PC-9 (cell line): ENCODE data around the gene CACNA1H. TPM values are rescaled to one million over a fixed set of nuclear protein-coding genes. Genes with fewer than 3 reads are reported as not detected.

Experiments used
- BruUV-seq: library from RNA; stranded (reverse); fragments of 400-500 nt; replicated peaks from 2 replicates; lab custom pipeline; 2021; lab: Mats Ljungman, UMichigan
- CTCF ChIA-PET: fragments of 300-600 bp; sonication (Branson Sonifier 250); formaldehyde crosslinking; loops from one replicate; lab custom pipeline; 2022; ENCODE audit warnings: antibody characterized with exemption; lab: Charles Lee
- POLR2A ChIA-PET: fragments of 300-600 bp; sonication (Branson Sonifier 250); formaldehyde crosslinking; loops from one replicate; lab custom pipeline; 2022; ENCODE audit warnings: antibody characterized with exemption; ENCODE audit not compliant: unreplicated experiment; lab: Charles Lee
- DNase-seq, 2 experiments: peaks; one replicate each; pipeline versions ENCODE4 v3.0.0 to v3.0.0-alpha.2; 2015 to 2022; ENCODE audit warnings: mixed read lengths in 1 of 2
- H2AFZ ChIP-seq: fragments of 200-600 bp; sonication (generic); 2 replicates; pipeline ENCODE4 v1.8.1; 2017; ENCODE audit warnings: antibody characterized with exemption
- H3F3A ChIP-seq: fragments of 200-600 bp; sonication (generic); 2 replicates; pipeline ENCODE4 v1.8.1; 2017; ENCODE audit warnings: antibody characterized with exemption, mild to moderate bottlenecking, low read depth; ENCODE audit not compliant: insufficient read depth
- H3K27ac ChIP-seq: fragments of 200-600 bp; sonication (generic); 2 replicates; pipeline ENCODE4 v1.6.1; 2016; ENCODE audit warnings: mixed run types
- H3K27me3 ChIP-seq: fragments of 200-600 bp; sonication (generic); 2 replicates; pipeline ENCODE4 v1.6.1; 2016; ENCODE audit warnings: low read depth, mixed run types; ENCODE audit not compliant: insufficient read depth
- H3K36me3 ChIP-seq: fragments of 200-600 bp; sonication (generic); 2 replicates; pipeline ENCODE4 v1.6.1; 2016; ENCODE audit warnings: low read depth, mixed run types
- H3K4me1 ChIP-seq: fragments of 200-600 bp; sonication (generic); replicated peaks from 2 replicates; pipeline ENCODE4 v1.6.1; 2016; ENCODE audit warnings: mixed run types; ENCODE audit not compliant: insufficient read depth
- H3K4me2 ChIP-seq: fragments of 200-600 bp; sonication (generic); 2 replicates; pipeline ENCODE4 v1.6.1; 2017; ENCODE audit warnings: mixed run types
- H3K4me3 ChIP-seq: fragments of 200-600 bp; sonication (generic); 2 replicates; pipeline ENCODE4 v1.6.1; 2016; ENCODE audit warnings: mixed run types
- H3K79me2 ChIP-seq: fragments of 200-600 bp; sonication (generic); 2 replicates; pipeline ENCODE4 v1.6.1; 2017; ENCODE audit warnings: low read depth, mixed run types
- H3K9me2 ChIP-seq: fragments of 200-600 bp; sonication (generic); 2 replicates; pipeline ENCODE4 v1.8.1; 2017; ENCODE audit warnings: mild to moderate bottlenecking; ENCODE audit not compliant: insufficient read depth
- H3K9me3 ChIP-seq: fragments of 200-600 bp; sonication (generic); 2 replicates; pipeline ENCODE4 v1.8.1; 2016; ENCODE audit warnings: low read depth; ENCODE audit not compliant: insufficient read depth
- H4K20me1 ChIP-seq: fragments of 200-600 bp; sonication (generic); 2 replicates; pipeline ENCODE4 v1.8.1; 2017; ENCODE audit not compliant: insufficient read depth
- EZH2 ChIP-seq: fragments of 200-600 bp; sonication (generic); IDR thresholded peaks from 2 replicates; pipeline ENCODE4 v1.8.0; 2017; ENCODE audit warnings: antibody characterized with exemption, low read depth
- intact Hi-C: fragments of 100-400 bp; cut with micrococcal nuclease; formaldehyde crosslinking; loops from one replicate; pipeline ENCODE4 v1.10.0; 2022; ENCODE audit not compliant: unreplicated experiment
- total RNA-seq: library from RNA; stranded (reverse); gene quantifications from 2 replicates; pipeline ENCODE4 v1.2.3, GENCODE V29; 2021
- TF ChIP-seq, protein P1 (sequence below): fragments of 200-600 bp; sonication (generic); conservative IDR thresholded peaks from 2 replicates; pipeline ENCODE4 v1.6.1; 2017; ENCODE audit warnings: mixed run types, antibody characterized with exemption, mild to moderate bottlenecking, moderate library complexity

The CACNA1H gene
- total RNA-seq, 1 experiment from 2014 or later = not detected

DNA sequence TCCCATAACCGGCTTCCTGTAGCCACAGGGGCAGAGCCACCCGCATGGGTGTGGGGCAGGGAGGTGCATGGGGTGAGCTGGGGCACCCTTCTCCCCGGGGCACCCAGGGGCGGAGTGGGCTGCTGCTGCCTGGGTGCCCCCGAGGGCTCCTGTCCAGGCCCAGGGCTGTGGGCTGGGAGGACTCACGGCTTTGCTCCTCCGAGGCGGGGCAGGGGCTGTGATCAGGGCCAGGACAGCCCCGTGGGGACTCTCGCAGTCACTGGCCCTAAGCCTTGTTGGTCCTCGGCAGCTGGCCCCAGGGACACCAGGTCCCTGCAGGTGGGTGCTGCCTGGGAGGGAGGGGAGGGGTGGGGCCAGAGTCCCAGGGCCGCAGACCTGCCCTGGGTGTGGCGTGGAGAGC lies 19.7 kb downstream of the CACNA1H start:
- POLR2A ChIA-PET = no interaction called here
- TF ChIP-seq EZH2 = no peak
- TF ChIP-seq, protein P1, sequence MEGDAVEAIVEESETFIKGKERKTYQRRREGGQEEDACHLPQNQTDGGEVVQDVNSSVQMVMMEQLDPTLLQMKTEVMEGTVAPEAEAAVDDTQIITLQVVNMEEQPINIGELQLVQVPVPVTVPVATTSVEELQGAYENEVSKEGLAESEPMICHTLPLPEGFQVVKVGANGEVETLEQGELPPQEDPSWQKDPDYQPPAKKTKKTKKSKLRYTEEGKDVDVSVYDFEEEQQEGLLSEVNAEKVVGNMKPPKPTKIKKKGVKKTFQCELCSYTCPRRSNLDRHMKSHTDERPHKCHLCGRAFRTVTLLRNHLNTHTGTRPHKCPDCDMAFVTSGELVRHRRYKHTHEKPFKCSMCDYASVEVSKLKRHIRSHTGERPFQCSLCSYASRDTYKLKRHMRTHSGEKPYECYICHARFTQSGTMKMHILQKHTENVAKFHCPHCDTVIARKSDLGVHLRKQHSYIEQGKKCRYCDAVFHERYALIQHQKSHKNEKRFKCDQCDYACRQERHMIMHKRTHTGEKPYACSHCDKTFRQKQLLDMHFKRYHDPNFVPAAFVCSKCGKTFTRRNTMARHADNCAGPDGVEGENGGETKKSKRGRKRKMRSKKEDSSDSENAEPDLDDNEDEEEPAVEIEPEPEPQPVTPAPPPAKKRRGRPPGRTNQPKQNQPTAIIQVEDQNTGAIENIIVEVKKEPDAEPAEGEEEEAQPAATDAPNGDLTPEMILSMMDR = no peak
- intact Hi-C loops = no loop called here

DNA sequence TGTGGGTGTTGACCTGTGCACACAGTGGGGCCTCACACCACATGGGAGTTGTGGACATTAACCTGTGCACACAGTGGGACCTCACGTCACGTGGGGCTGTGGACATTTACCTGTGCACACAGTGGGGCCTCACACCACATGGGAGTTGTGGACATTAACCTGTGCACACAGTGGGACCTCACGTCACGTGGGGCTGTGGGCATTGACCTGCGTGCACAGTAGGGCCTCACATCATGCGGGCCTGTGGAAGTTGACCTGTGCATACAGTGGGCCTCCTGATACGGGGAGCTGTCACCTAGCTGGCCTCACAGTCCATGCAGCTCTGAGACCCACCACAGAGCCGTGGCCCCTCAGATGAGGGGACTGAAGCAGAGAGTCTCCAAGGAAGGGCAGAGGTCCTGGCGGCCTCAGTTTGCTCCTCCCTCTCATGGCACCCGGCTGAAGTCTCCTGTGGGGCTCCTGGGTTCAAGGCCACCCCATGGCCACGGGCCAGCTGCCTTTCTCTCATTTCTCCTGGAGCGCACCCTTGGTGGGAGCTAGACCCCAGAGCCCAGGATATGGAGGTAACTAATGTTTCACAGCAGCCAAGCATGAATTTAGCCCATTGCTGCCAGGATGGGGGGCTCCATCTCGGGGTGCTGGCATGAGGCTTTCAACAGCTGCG lies 21.0 kb downstream of the CACNA1H start:
- TF ChIP-seq, protein P1 = no peak
- no peak for TF ChIP-seq EZH2
- ChIA-PET POLR2A (interaction anchor here (0.6 kb wide), 1 partner anchor 219 kb away, joined by 3 read pairs; no protein-coding TSS in a partner anchor), CTCF (interaction anchor here (0.6 kb wide), 1 partner anchor 67 kb away, joined by 3 read pairs; no protein-coding TSS in a partner anchor)
- Histone ChIP-seq H3K27ac (no peak overlapping the region), H3K4me2 (no peak overlapping the region), H3K9me2 (no peaks in the 10 kb centered on the region), H3K4me1 (no peaks in the 10 kb centered on the region), H4K20me1 (no peaks in the 10 kb centered on the region), H3K27me3 (peaks cover 80% of the 10 kb centered on the region), H3K79me2 (no peaks in the 10 kb centered on the region), H3K9me3 (no peaks in the 10 kb centered on the region), H3F3A (no peaks in the 10 kb centered on the region), H3K4me3 (no peak overlapping the region), H2AFZ (no peak overlapping the region), H3K36me3 (no peaks in the 10 kb centered on the region)
- DNase-seq = no peak
- no TSS peak for BruUV-seq
- intact Hi-C loops = no loop called here

More for the DNA sequence above, 19.7 kb downstream of the CACNA1H start:
- Histone ChIP-seq H3K4me3 (no peak overlapping the region), H3K4me2 (no peak overlapping the region), H2AFZ (no peak overlapping the region), H3F3A (no peaks in the 10 kb centered on the region), H3K4me1 (no peaks in the 10 kb centered on the region), H3K79me2 (no peaks in the 10 kb centered on the region), H3K9me3 (no peaks in the 10 kb centered on the region), H3K27ac (no peak overlapping the region), H3K36me3 (no peaks in the 10 kb centered on the region), H3K27me3 (peaks cover 84% of the 10 kb centered on the region), H4K20me1 (no peaks in the 10 kb centered on the region), H3K9me2 (no peaks in the 10 kb centered on the region)
- BruUV-seq = no TSS peak
- CTCF ChIA-PET = no interaction called here
- DNase-seq = no peak

DNA sequence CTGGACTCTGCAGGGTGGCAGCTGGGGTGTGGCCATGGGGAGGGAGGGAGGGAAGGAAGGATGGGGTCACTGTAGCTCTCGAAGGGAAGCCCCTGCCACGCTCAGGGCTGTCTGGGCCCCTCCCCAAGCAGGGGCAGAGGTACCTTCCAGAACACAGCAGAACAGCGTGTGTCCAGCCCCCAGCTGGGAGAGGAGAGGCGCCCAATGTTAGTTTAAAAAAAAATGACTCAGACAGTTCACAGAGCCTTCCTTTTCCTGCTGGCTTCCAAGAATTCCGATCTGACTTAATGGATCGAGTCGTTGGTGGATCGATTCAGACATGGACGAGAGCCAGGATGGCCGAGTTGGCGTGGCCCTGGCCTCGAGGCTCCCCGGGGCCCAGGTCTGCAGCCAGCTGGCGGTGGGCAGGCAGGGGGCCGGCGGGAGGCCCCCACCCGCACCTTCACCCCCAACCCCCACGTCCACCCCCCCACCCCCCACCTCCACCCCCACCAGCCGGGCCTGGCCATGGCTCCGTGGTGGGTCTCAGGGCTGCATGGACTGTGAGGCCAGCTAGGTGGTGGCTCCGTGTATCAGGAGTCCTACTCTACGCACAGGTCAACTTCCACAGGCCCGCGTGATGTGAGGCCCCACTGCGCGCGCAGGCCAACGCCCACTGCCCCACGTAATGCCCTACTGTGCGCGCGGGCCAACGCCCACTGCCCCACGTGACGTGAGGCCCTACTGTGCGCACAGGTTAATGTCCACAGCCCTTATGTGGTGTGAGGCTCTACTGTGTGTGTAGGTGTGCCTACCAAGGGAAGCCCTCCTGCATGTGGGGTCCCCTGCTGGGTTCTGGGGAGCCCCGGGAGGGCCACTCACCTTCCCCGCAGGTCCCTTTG lies 21.8 kb downstream of the CACNA1H start:
- Histone ChIP-seq H3K36me3 (no peaks in the 10 kb centered on the region), H3K27ac (no peak overlapping the region), H3K27me3 (peaks cover 80% of the 10 kb centered on the region), H3K79me2 (no peaks in the 10 kb centered on the region), H3K4me1 (no peaks in the 10 kb centered on the region), H3K4me2 (no peak overlapping the region), H4K20me1 (no peaks in the 10 kb centered on the region), H2AFZ (no peak overlapping the region), H3K4me3 (no peak overlapping the region), H3F3A (no peaks in the 10 kb centered on the region), H3K9me2 (no peaks in the 10 kb centered on the region), H3K9me3 (no peaks in the 10 kb centered on the region)
- TF ChIP-seq, protein P1 = no peak
- no peak for TF ChIP-seq EZH2
- intact Hi-C loops = no loop called here
- no TSS peak for BruUV-seq
- DNase-seq = no peak
- POLR2A ChIA-PET = no interaction called here
- CTCF ChIA-PET = interaction anchor here (0.6 kb wide), 2 partner anchors 15 to 68 kb away, joined by 3 to 7 read pairs; no protein-coding TSS in a partner anchor
